Loucy (cell line): Measurements from ENCODE around the gene RIN3.

Experiments used
- H2AFZ ChIP-seq: fragments of 200-600 bp; sonication (generic); 2 replicates; pipeline ENCODE4 v1.6.0; 2016; ENCODE audit warnings: antibody characterized with exemption, mild to moderate bottlenecking, low read length, moderate library complexity
- H3F3A ChIP-seq: fragments of 200-600 bp; 2 replicates; pipeline ENCODE4 v1.6.0; 2016; ENCODE audit warnings: antibody characterized with exemption, low read depth, mild to moderate bottlenecking
- H3K27me3 ChIP-seq: fragments of 200-600 bp; sonication (generic); 2 replicates; pipeline ENCODE4 v1.6.1; 2014; ENCODE audit warnings: low read length, mild to moderate bottlenecking; ENCODE audit not compliant: insufficient read depth, poor library complexity, severe bottlenecking
- H3K36me3 ChIP-seq: fragments of 200-600 bp; sonication (generic); 2 replicates; pipeline ENCODE4 v1.6.1; 2016; ENCODE audit warnings: low read length; ENCODE audit not compliant: insufficient read depth
- H3K4me1 ChIP-seq: fragments of 200-600 bp; sonication (generic); 2 replicates; pipeline ENCODE4 v1.5.1; 2014; ENCODE audit warnings: low read length, mild to moderate bottlenecking; ENCODE audit not compliant: insufficient read depth, poor library complexity, severe bottlenecking
- H3K4me2 ChIP-seq: fragments of 200-600 bp; sonication (generic); 2 replicates; pipeline ENCODE4 v1.6.0; 2014; ENCODE audit warnings: antibody characterized with exemption, low read length, low read depth, mild to moderate bottlenecking; ENCODE audit not compliant: poor library complexity, severe bottlenecking
- H3K4me3 ChIP-seq: fragments of 200-600 bp; sonication (generic); 2 replicates; pipeline ENCODE4 v1.5.1; 2014; ENCODE audit warnings: low read length, mild to moderate bottlenecking, mixed read lengths; ENCODE audit not compliant: poor library complexity, severe bottlenecking
- H3K79me2 ChIP-seq: fragments of 200-600 bp; sonication (generic); 2 replicates; pipeline ENCODE4 v1.6.1; 2014; ENCODE audit warnings: low read length; ENCODE audit not compliant: insufficient read depth
- H3K9ac ChIP-seq: fragments of 200-600 bp; sonication (generic); 2 replicates; pipeline ENCODE4 v1.6.0; 2014; ENCODE audit warnings: mild to moderate bottlenecking, low read depth, low read length, moderate library complexity; ENCODE audit not compliant: poor library complexity, severe bottlenecking
- H3K9me2 ChIP-seq: fragments of 200-600 bp; sonication (generic); replicated peaks from 2 replicates; pipeline ENCODE4 v1.6.1; 2016; ENCODE audit warnings: low read depth, low read length, mixed read lengths
- H3K9me3 ChIP-seq: fragments of 200-600 bp; sonication (generic); 2 replicates; pipeline ENCODE4 v1.6.1; 2014; ENCODE audit warnings: mild to moderate bottlenecking, antibody characterized with exemption, low read length, low read depth; ENCODE audit not compliant: insufficient read depth
- H4K20me1 ChIP-seq: fragments of 200-600 bp; sonication (generic); 2 replicates; pipeline ENCODE4 v1.6.0; 2014; ENCODE audit warnings: antibody characterized with exemption, low read length, mild to moderate bottlenecking; ENCODE audit not compliant: insufficient read depth, poor library complexity, severe bottlenecking
- EZH2phosphoT487 ChIP-seq: fragments of 200-600 bp; IDR thresholded peaks from 2 replicates; pipeline ENCODE4 v1.6.1; 2018; ENCODE audit warnings: antibody characterized with exemption, mild to moderate bottlenecking, moderate library complexity, borderline replicate concordance
- TF ChIP-seq, protein P1 (sequence below): fragments of 200-600 bp; sonication (generic); conservative IDR thresholded peaks from 2 replicates; pipeline ENCODE4 v1.5.1; 2014; ENCODE audit warnings: mild to moderate bottlenecking, antibody characterized with exemption, low read length

The RIN3 gene

DNA sequence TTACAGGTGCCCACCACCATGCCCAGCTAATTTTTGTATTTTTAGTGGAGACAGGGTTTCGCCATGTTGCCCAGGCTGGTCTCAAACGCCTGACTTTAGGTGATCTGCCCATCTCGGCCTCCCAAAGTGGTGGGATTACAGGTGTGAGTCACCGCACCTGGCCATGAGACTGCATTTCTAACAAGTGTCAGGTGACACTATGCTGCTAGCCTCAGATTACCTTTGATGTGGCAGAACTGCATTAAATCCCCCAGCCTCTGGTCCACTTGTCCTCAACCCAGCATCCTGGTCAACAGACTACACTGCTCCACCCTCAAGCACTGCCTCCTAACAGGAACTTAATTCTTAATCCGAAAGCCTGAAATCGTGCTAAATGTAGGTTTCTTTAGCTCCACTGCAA lies 221.8 kb downstream of the RIN3 start:
- Histone ChIP-seq H3K9ac (no peak overlapping the region), H3K9me2 (no peaks in the 10 kb centered on the region), H2AFZ (no peak overlapping the region), H3K36me3 (no peaks in the 10 kb centered on the region), H3K79me2 (no peaks in the 10 kb centered on the region), H3K9me3 (no peaks in the 10 kb centered on the region), H4K20me1 (no peaks in the 10 kb centered on the region), H3K4me1 (peaks cover 18% of the 10 kb centered on the region), H3F3A (no peaks in the 10 kb centered on the region), H3K4me3 (no peak overlapping the region), H3K4me2 (no peak overlapping the region), H3K27me3 (no peaks in the 10 kb centered on the region)
- TF ChIP-seq, protein P1, sequence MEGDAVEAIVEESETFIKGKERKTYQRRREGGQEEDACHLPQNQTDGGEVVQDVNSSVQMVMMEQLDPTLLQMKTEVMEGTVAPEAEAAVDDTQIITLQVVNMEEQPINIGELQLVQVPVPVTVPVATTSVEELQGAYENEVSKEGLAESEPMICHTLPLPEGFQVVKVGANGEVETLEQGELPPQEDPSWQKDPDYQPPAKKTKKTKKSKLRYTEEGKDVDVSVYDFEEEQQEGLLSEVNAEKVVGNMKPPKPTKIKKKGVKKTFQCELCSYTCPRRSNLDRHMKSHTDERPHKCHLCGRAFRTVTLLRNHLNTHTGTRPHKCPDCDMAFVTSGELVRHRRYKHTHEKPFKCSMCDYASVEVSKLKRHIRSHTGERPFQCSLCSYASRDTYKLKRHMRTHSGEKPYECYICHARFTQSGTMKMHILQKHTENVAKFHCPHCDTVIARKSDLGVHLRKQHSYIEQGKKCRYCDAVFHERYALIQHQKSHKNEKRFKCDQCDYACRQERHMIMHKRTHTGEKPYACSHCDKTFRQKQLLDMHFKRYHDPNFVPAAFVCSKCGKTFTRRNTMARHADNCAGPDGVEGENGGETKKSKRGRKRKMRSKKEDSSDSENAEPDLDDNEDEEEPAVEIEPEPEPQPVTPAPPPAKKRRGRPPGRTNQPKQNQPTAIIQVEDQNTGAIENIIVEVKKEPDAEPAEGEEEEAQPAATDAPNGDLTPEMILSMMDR: no peak
- no peak for TF ChIP-seq EZH2phosphoT487

DNA sequence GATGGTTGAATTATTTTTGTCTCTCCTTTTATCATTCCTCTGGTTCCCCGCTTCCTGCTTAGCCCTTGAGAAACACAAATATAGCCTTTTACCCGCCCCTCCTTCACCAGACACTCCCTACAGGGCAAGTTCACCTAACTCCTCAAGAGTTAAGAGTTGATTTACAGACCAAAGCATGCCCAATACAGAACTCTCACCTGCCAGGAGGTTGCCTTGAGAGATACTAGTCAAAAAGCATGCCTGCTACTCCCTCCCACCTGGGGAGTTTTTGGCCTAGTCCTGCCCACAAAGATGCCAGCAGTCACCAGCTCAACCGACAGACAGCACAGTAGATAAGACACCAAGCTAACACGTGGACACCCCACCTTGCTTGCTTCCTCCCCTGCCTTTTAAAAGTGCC lies 223.6 kb downstream of the RIN3 start:
- peak overlapping the region; percentile 4 for H3K9ac ChIP-seq
- no peak overlapping the region for H3K4me3 ChIP-seq
- TF ChIP-seq, protein P1: no peak
- TF ChIP-seq EZH2phosphoT487: no peak
- no peaks in the 10 kb centered on the region for H4K20me1 ChIP-seq
- H3K36me3 ChIP-seq: no peaks in the 10 kb centered on the region
- H3K79me2 ChIP-seq: no peaks in the 10 kb centered on the region
- peak overlapping the region; percentile 30 for H3K4me2 ChIP-seq
- H3K27me3 ChIP-seq: no peaks in the 10 kb centered on the region
- peak overlapping the region; percentile 52 for H2AFZ ChIP-seq
- peaks cover 18% of the 10 kb centered on the region for H3K4me1 ChIP-seq
- no peaks in the 10 kb centered on the region for H3F3A ChIP-seq
- H3K9me3 ChIP-seq: no peaks in the 10 kb centered on the region
- H3K9me2 ChIP-seq: no peaks in the 10 kb centered on the region

DNA sequence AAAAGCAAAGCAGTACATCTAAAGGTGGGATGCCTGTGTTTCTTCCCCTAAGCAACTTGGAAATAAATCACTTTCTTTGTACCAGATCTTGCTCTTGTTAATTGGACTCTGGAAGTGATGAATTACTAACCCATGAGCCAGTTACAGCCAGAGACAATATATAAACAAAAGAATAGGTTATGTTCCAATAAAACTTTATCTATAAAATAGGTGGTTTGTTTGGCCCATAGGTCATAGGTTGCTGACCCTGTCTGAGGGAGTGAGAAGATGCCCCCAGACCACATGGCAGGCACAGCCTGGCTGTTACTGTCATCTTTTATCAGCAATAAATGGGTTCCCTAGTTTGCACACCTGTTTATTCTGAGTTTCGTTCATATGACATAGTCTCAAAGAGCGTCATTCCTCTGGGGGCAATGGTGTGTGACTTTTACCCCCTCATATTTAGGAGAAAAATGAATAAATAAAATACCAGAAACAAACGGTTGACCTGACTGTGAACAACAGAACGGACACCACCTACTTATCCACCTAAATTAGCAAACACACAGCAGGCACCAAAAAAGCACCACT lies 224.1 kb downstream of the RIN3 start:
- TF ChIP-seq EZH2phosphoT487: no peak
- TF ChIP-seq, protein P1: no peak
- no peaks in the 10 kb centered on the region for H3K79me2 ChIP-seq
- H4K20me1 ChIP-seq: no peaks in the 10 kb centered on the region
- H2AFZ ChIP-seq: peak overlapping the region; percentile 52
- no peaks in the 10 kb centered on the region for H3K36me3 ChIP-seq
- no peak overlapping the region for H3K4me3 ChIP-seq
- no peaks in the 10 kb centered on the region for H3K27me3 ChIP-seq
- no peaks in the 10 kb centered on the region for H3K9me3 ChIP-seq
- no peaks in the 10 kb centered on the region for H3F3A ChIP-seq
- no peaks in the 10 kb centered on the region for H3K9me2 ChIP-seq
- H3K9ac ChIP-seq: no peak overlapping the region
- peak overlapping the region; percentile 30 for H3K4me2 ChIP-seq
- H3K4me1 ChIP-seq: peaks cover 18% of the 10 kb centered on the region
